ENCODE data around the gene CLIP1. TPM values are rescaled to one million over a fixed set of nuclear protein-coding genes. Genes with fewer than 3 reads are reported as not detected.

CLIP1 gene
- total and polyA plus RNA-seq, 2 experiments from 2014 or later = 29.6 to 46.3 TPM

- TF ChIP-seq, protein P1, sequence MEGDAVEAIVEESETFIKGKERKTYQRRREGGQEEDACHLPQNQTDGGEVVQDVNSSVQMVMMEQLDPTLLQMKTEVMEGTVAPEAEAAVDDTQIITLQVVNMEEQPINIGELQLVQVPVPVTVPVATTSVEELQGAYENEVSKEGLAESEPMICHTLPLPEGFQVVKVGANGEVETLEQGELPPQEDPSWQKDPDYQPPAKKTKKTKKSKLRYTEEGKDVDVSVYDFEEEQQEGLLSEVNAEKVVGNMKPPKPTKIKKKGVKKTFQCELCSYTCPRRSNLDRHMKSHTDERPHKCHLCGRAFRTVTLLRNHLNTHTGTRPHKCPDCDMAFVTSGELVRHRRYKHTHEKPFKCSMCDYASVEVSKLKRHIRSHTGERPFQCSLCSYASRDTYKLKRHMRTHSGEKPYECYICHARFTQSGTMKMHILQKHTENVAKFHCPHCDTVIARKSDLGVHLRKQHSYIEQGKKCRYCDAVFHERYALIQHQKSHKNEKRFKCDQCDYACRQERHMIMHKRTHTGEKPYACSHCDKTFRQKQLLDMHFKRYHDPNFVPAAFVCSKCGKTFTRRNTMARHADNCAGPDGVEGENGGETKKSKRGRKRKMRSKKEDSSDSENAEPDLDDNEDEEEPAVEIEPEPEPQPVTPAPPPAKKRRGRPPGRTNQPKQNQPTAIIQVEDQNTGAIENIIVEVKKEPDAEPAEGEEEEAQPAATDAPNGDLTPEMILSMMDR (IDR thresholded peaks at IDR 0.05; ENCODE audit: low read depth, low read length) = no peak
- Histone ChIP-seq H3K27ac (no peak overlapping the region), H3K36me3 (no peaks in the 10 kb centered on the region), H3K4me3 (no peak overlapping the region), H3K4me1 (ENCODE audit: low read depth) (peaks cover 10% of the 10 kb centered on the region), H3K27me3 (no peaks in the 10 kb centered on the region), H3K9me3 (ENCODE audit: low read depth) (no peaks in the 10 kb centered on the region)
- DNase-seq (ENCODE audit: low read depth in 1 of 2, low spot score in 1 of 2) = no peak
Observed at GRCh38 chr12:122283680-122284079, 138.8 kb downstream of the CLIP1 start.

- Histone ChIP-seq H3K27me3 (no peaks in the 10 kb centered on the region), H3K4me1 (ENCODE audit: low read depth) (peaks cover 10% of the 10 kb centered on the region), H3K27ac (no peak overlapping the region), H3K9me3 (ENCODE audit: low read depth) (no peaks in the 10 kb centered on the region), H3K4me3 (no peak overlapping the region), H3K36me3 (peaks cover 3% of the 10 kb centered on the region)
- TF ChIP-seq, protein P1 (IDR thresholded peaks at IDR 0.05; ENCODE audit: low read depth, low read length) = no peak
- peak in 1 of 2 donors; percentile 74 for DNase-seq (ENCODE audit: low read depth in 1 of 2, low spot score in 1 of 2)
Observed at GRCh38 chr12:122282061-122282460, 140.4 kb downstream of the CLIP1 start.

GRCh38 chr12:122276242-122276641 lies 146.2 kb downstream of the CLIP1 start:
- Histone ChIP-seq H3K9me3 (ENCODE audit: low read depth) (no peaks in the 10 kb centered on the region), H3K4me1 (ENCODE audit: low read depth) (peaks cover 10% of the 10 kb centered on the region), H3K27me3 (no peaks in the 10 kb centered on the region), H3K4me3 (no peak overlapping the region), H3K27ac (no peak overlapping the region), H3K36me3 (peaks cover 21% of the 10 kb centered on the region)
- DNase-seq (ENCODE audit: low read depth in 1 of 2, low spot score in 1 of 2) = no peak
- TF ChIP-seq, protein P1 (IDR thresholded peaks at IDR 0.05; ENCODE audit: low read depth, low read length) = no peak

DNA sequence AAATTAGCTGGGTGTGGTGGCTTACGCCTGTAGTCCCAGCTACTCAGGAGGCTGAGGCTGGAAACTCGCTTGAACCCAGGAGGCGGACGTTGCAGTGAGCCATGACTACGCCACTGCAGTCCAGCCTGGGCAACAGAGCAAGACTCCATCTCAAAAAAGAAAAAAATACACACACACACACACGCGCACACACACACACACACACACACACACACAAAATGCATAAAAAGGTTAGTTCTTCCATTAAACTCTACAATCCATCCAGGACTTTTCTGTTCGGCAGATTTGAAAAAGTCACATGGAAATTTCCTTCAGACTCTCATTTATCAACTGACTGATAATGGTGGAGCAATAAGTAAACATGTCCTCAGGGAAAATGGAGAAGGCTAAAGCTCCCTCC lies 147.0 kb downstream of the CLIP1 start:
- H3K27ac ChIP-seq = no peak overlapping the region
- no peaks in the 10 kb centered on the region for H3K27me3 ChIP-seq
- peaks cover 21% of the 10 kb centered on the region for H3K36me3 ChIP-seq
- H3K4me3 ChIP-seq = no peak overlapping the region
- H3K4me1 ChIP-seq (ENCODE audit: low read depth) = peaks cover 10% of the 10 kb centered on the region
- TF ChIP-seq, protein P1 (IDR thresholded peaks at IDR 0.05; ENCODE audit: low read depth, low read length) = no peak
- DNase-seq (ENCODE audit: low read depth in 1 of 2, low spot score in 1 of 2) = no peak
- H3K9me3 ChIP-seq (ENCODE audit: low read depth) = no peaks in the 10 kb centered on the region

GRCh38 chr12:122266230-122266901 lies 156.1 kb downstream of the CLIP1 start, which contains the start of gene VPS33A:
VPS33A (minus strand) TSS chr12:122266494; CDS start chr12:122266408, 86 bp downstream.
- Histone ChIP-seq H3K27ac (peak within 1 kb of the TSS; percentile 92), H3K9me3 (ENCODE audit: low read depth) (no peaks in the 10 kb centered on the region), H3K4me3 (peak within 1 kb of the TSS; percentile 88), H3K27me3 (no peaks in the 10 kb centered on the region), H3K36me3 (peaks cover 12% of the 10 kb centered on the region), H3K4me1 (ENCODE audit: low read depth) (no peaks in the 10 kb centered on the region)
- TF ChIP-seq, protein P1 (IDR thresholded peaks at IDR 0.05; ENCODE audit: low read depth, low read length) = no peak
- peak; percentile 98 to 99 for DNase-seq (ENCODE audit: low read depth in 1 of 2, low spot score in 1 of 2)

Data from cardiac muscle cell (in vitro differentiated cells and primary cell).